HepG2 (cell line): ENCODE data around the gene CSNK2A1. TPM values are rescaled to one million over a fixed set of nuclear protein-coding genes. Genes with fewer than 3 reads are reported as not detected.

Experiments used
- AHR ChIP-seq: IDR thresholded peaks from 2 replicates; pipeline ENCODE4 v1.6.1; 2018; ENCODE audit warnings: missing genetic modification reagents, missing compliant biosample characterization
- ATF4 ChIP-seq, 2 experiments: fragments of 450-650 bp in 1 of 2; sonication (generic) in 1 of 2; formaldehyde crosslinking; IDR thresholded peaks; 2 replicates each; pipeline versions ENCODE4 v1.5.0 to v1.8.0; 2020 to 2022; ENCODE audit warnings: mild to moderate bottlenecking in 1 of 2, missing genetic modification reagents in 1 of 2
- BCLAF1 ChIP-seq: fragments of 450-650 bp; IDR thresholded peaks from 2 replicates; pipeline ENCODE4 v1.6.1; 2017; ENCODE audit warnings: mild to moderate bottlenecking
- CBX5 ChIP-seq: sonication (generic); formaldehyde crosslinking; IDR thresholded peaks from 2 replicates; pipeline ENCODE4 v1.4.0; 2020; ENCODE audit warnings: missing genetic modification reagents, borderline replicate concordance
- DPF2 ChIP-seq: sonication (generic); formaldehyde crosslinking; IDR thresholded peaks from 2 replicates; pipeline ENCODE4 v1.4.0; 2020; ENCODE audit warnings: mild to moderate bottlenecking, low read depth, missing genetic modification reagents, borderline replicate concordance
- GABPA ChIP-seq, 2 experiments: IDR thresholded peaks; 2 replicates each; pipeline ENCODE4 v1.6.1; 2011 to 2016; ENCODE audit warnings: low read depth in 2 of 2, low read length in 1 of 2, missing biosample characterization in 1 of 2, missing genetic modification characterization in 1 of 2
- GLI4 ChIP-seq: sonication (generic); formaldehyde crosslinking; IDR thresholded peaks from 2 replicates; pipeline ENCODE4 v1.5.1; 2020; ENCODE audit warnings: missing genetic modification reagents, mild to moderate bottlenecking, moderate library complexity, borderline replicate concordance
- GTF3A ChIP-seq: sonication (generic); formaldehyde crosslinking; conservative IDR thresholded peaks from 2 replicates; pipeline ENCODE4 v1.4.0; 2020; ENCODE audit warnings: mild to moderate bottlenecking, missing genetic modification reagents
- HDAC1 ChIP-seq: sonication (generic); formaldehyde crosslinking; IDR thresholded peaks from 2 replicates; pipeline ENCODE4 v1.5.1; 2020; ENCODE audit warnings: mild to moderate bottlenecking, missing genetic modification reagents
- MTF2 ChIP-seq: sonication (generic); formaldehyde crosslinking; IDR thresholded peaks from 2 replicates; pipeline ENCODE4 v1.5.0; 2020; ENCODE audit warnings: missing genetic modification reagents, borderline replicate concordance
- PBX3 ChIP-seq: sonication (generic); formaldehyde crosslinking; IDR thresholded peaks from 2 replicates; pipeline ENCODE4 v1.8.1; 2023; ENCODE audit warnings: missing genetic modification reagents, inconsistent platforms, borderline replicate concordance
- SRF ChIP-seq: IDR thresholded peaks from 2 replicates; pipeline ENCODE4 v1.6.1; 2011; ENCODE audit warnings: mild to moderate bottlenecking, low read depth, low read length, moderate library complexity
- ZBTB2 ChIP-seq: sonication (generic); formaldehyde crosslinking; IDR thresholded peaks from 2 replicates; pipeline ENCODE4 v1.8.0; 2022; ENCODE audit warnings: low read depth, missing genetic modification reagents
- ZNF20 ChIP-seq: sonication (generic); formaldehyde crosslinking; IDR thresholded peaks from 2 replicates; pipeline ENCODE4 v1.4.0; 2020; ENCODE audit warnings: mild to moderate bottlenecking, moderate library complexity, missing genetic modification reagents
- ZNF33B ChIP-seq: sonication (generic); formaldehyde crosslinking; IDR thresholded peaks from 2 replicates; pipeline ENCODE4 v1.5.1; 2020; ENCODE audit warnings: mild to moderate bottlenecking, missing genetic modification reagents
- ZNF451 ChIP-seq: sonication (generic); formaldehyde crosslinking; IDR thresholded peaks from 2 replicates; pipeline ENCODE4 v1.5.0; 2020; ENCODE audit warnings: mild to moderate bottlenecking, missing genetic modification reagents
- ZNF768 ChIP-seq: sonication (generic); formaldehyde crosslinking; IDR thresholded peaks from 2 replicates; pipeline ENCODE4 v1.4.0; 2020; ENCODE audit warnings: missing genetic modification reagents
- ZSCAN22 ChIP-seq: sonication (generic); formaldehyde crosslinking; IDR thresholded peaks from 2 replicates; pipeline ENCODE4 v1.4.0; 2020; ENCODE audit warnings: mild to moderate bottlenecking, missing genetic modification reagents
- ZSCAN5A ChIP-seq: sonication (generic); formaldehyde crosslinking; IDR thresholded peaks from 2 replicates; pipeline ENCODE4 v1.8.0; 2022; ENCODE audit warnings: mild to moderate bottlenecking, missing genetic modification reagents, borderline replicate concordance
- polyA plus RNA-seq, 8 experiments: library from polyadenylated mRNA; depleted of rRNA in 3 of 8; stranded (reverse) in 7 of 8; unstranded in 1 of 8; fragments of >200 nt; fragmentation: Illumina TruSeq in 4 of 8; extraction: Trizol in 4 of 8; gene quantifications; 2 replicates each; pipeline versions ENCODE4 v1.2.1 to v1.2.3, GENCODE V29; 2011 to 2016; ENCODE audit warnings: low read depth in 4 of 8, missing spikeins in 1 of 8, mixed read lengths in 1 of 8; ENCODE audit not compliant: insufficient read depth in 1 of 8
- total RNA-seq, 5 experiments: library from RNA; depleted of rRNA; stranded (reverse); fragments of >200 nt; fragmentation: Illumina TruSeq; extraction: Trizol; gene quantifications; 2 replicates each; pipeline ENCODE4 v1.2.3, GENCODE V29; 2016; ENCODE audit warnings: low read depth in 1 of 5

Gene CSNK2A1
- total and polyA plus RNA-seq, 2 of the 13 experiments (the other 11 are each of a cell fraction or from before 2014, with no cell fraction given): 153 to 231 TPM

GRCh38 chr20:462199-462991 is 81.2 kb downstream of the CSNK2A1 start, which contains the start of gene TBC1D20 (continued):
- TF ChIP-seq ZSCAN5A (CRISPR knock-in tag) (0 out of 2 replicates have a peak, but pooled peaks have one; percentile 67), GLI4 (CRISPR knock-in tag) (no peak), ZNF768 (CRISPR knock-in tag) (no peak; the same call in 1 of the 2 replicates), CBX5 (CRISPR knock-in tag) (no peak; the same call in 1 of the 2 replicates), ATF4 (CRISPR knock-in tag; IDR thresholded peaks at IDR 0.05) (no peak), DPF2 (CRISPR knock-in tag) (no peak), GTF3A (no peak), ZNF33B (CRISPR knock-in tag) (no peak), BCLAF1 (no peak), AHR (0 out of 2 replicates have a peak, but pooled peaks have one; percentile 14), ZNF451 (peak; percentile 67; the same call in 1 of the 2 replicates), ZSCAN22 (no peak), SRF (no peak), MTF2 (CRISPR knock-in tag) (no peak), GABPA (IDR thresholded peaks at IDR 0.05; ENCODE audit: low read depth, low read length) (no peak), GABPA (CRISPR knock-in tag; IDR thresholded peaks at IDR 0.05; ENCODE audit: low read depth) (no peak), HDAC1 (CRISPR knock-in tag) (peak; percentile 38; the same call in 1 of the 2 replicates), PBX3 (no peak; the same call in 1 of the 2 replicates), ZNF20 (no peak), ZBTB2 (CRISPR knock-in tag) (peak; percentile 22; the same call in 1 of the 2 replicates)
